Measurements from ENCODE around the gene ARSB. TPM values are rescaled to one million over a fixed set of nuclear protein-coding genes. Genes with fewer than 3 reads are reported as not detected.
"Not testable (repeated sequence)": the region's sequence is repeated elsewhere in the genome, so short reads cannot be mapped to it uniquely, and the experiment has no call there.

ARSB gene
- total RNA-seq, 1 donor from 2014 or later = 21.4 TPM

- no peaks in the 10 kb centered on the region for H3K27me3 Mint-ChIP-seq (ENCODE audit: low read depth)
- no peak for DNase-seq (ENCODE audit: low spot score in 2 of 2, unreplicated experiment in 2 of 2)
- TF ChIP-seq CTCF (IDR thresholded peaks at IDR 0.05; ENCODE audit: unreplicated experiment) = no peak
- peak overlapping the region; percentile 31 for H3K27ac Mint-ChIP-seq
- no peaks in the 10 kb centered on the region for H3K9me3 Mint-ChIP-seq
- peaks cover 22% of the 10 kb centered on the region for H3K4me1 Mint-ChIP-seq
- no peak overlapping the region for H3K4me3 Mint-ChIP-seq
- H3K36me3 Mint-ChIP-seq = no peaks in the 10 kb centered on the region
These were observed 69.1 kb downstream of the ARSB start for GRCh38 chr5:78916044-78916443.

- peaks cover 21% of the 10 kb centered on the region for H3K4me1 Mint-ChIP-seq
- H3K9me3 Mint-ChIP-seq = no peaks in the 10 kb centered on the region
- no peaks in the 10 kb centered on the region for H3K27me3 Mint-ChIP-seq (ENCODE audit: low read depth)
- H3K27ac Mint-ChIP-seq = no peak overlapping the region
- no peaks in the 10 kb centered on the region for H3K36me3 Mint-ChIP-seq
- TF ChIP-seq CTCF (IDR thresholded peaks at IDR 0.05; ENCODE audit: unreplicated experiment) = no peak
- H3K4me3 Mint-ChIP-seq = no peak overlapping the region
- no peak for DNase-seq (ENCODE audit: low spot score in 2 of 2, unreplicated experiment in 2 of 2)
These were observed 69.9 kb downstream of the ARSB start for GRCh38 chr5:78915170-78915569.

GRCh38 chr5:78912811-78913210 is 72.3 kb downstream of the ARSB start:
- Mint-ChIP-seq H3K4me1 (peaks cover 44% of the 10 kb centered on the region), H3K9me3 (no peaks in the 10 kb centered on the region), H3K27me3 (ENCODE audit: low read depth) (no peaks in the 10 kb centered on the region), H3K27ac (no peak overlapping the region), H3K4me3 (no peak overlapping the region), H3K36me3 (no peaks in the 10 kb centered on the region)
- TF ChIP-seq CTCF (IDR thresholded peaks at IDR 0.05; ENCODE audit: unreplicated experiment) = no peak
- DNase-seq (ENCODE audit: low spot score in 2 of 2, unreplicated experiment in 2 of 2) = no peak

- H3K9me3 Mint-ChIP-seq = no peaks in the 10 kb centered on the region
- DNase-seq (ENCODE audit: low spot score in 2 of 2, unreplicated experiment in 2 of 2) = no peak
- H3K4me1 Mint-ChIP-seq = peaks cover 48% of the 10 kb centered on the region
- no peaks in the 10 kb centered on the region for H3K27me3 Mint-ChIP-seq (ENCODE audit: low read depth)
- no peaks in the 10 kb centered on the region for H3K36me3 Mint-ChIP-seq
- peak overlapping the region; percentile 34 for H3K27ac Mint-ChIP-seq
- no peak overlapping the region for H3K4me3 Mint-ChIP-seq
- no peak for TF ChIP-seq CTCF (IDR thresholded peaks at IDR 0.05; ENCODE audit: unreplicated experiment)
These were observed 72.9 kb downstream of the ARSB start for GRCh38 chr5:78912085-78912771.

- Mint-ChIP-seq H3K27ac (peak overlapping the region; percentile 85), H3K4me1 (peaks cover 48% of the 10 kb centered on the region)
- not testable (repeated sequence) for H3K27me3 Mint-ChIP-seq (ENCODE audit: low read depth); DNase-seq (ENCODE audit: low spot score in 2 of 2, unreplicated experiment in 2 of 2); H3K4me3 Mint-ChIP-seq; H3K9me3 Mint-ChIP-seq; H3K36me3 Mint-ChIP-seq
These were observed 75.7 kb downstream of the ARSB start for GRCh38 chr5:78909224-78909983.
